Nephron (organoid): Measurements from ENCODE around the gene UBAC2.
"Not testable (repeated sequence)": the region's sequence is repeated elsewhere in the genome, so short reads cannot be mapped to it uniquely, and the experiment has no call there.

Source experiments
- H3K27ac Mint-ChIP-seq, 3 experiments: 2 replicates each; pipeline ENCODE4 v1.8.0; 2020; ENCODE audit warnings: mixed read lengths in 3 of 3, mild to moderate bottlenecking in 2 of 3, moderate library complexity in 1 of 3
- H3K27me3 Mint-ChIP-seq: 2 replicates; pipeline ENCODE4 v1.8.0; 2021; ENCODE audit warnings: low read depth, mild to moderate bottlenecking, moderate library complexity, mixed read lengths
- H3K36me3 Mint-ChIP-seq: 2 replicates; pipeline ENCODE4 v1.8.0; 2020; ENCODE audit warnings: low read depth, mixed read lengths
- H3K4me1 Mint-ChIP-seq: 2 replicates; pipeline ENCODE4 v1.8.0; 2020; ENCODE audit warnings: mixed read lengths
- H3K4me3 Mint-ChIP-seq, 3 experiments: 2 replicates each; pipeline ENCODE4 v1.8.0; 2020; ENCODE audit warnings: mild to moderate bottlenecking in 3 of 3, mixed read lengths in 3 of 3, moderate library complexity in 2 of 3
- H3K9me3 Mint-ChIP-seq: 2 replicates; pipeline ENCODE4 v1.8.0; 2020; ENCODE audit warnings: mixed read lengths
- TF ChIP-seq, protein P1 (sequence below), 3 experiments: fragments of 200-600 bp; sonication (generic); IDR thresholded peaks; one replicate each; pipeline ENCODE4 v1.5.0; 2021; ENCODE audit warnings: antibody characterized with exemption in 3 of 3; ENCODE audit not compliant: unreplicated experiment in 3 of 3

UBAC2 gene

DNA sequence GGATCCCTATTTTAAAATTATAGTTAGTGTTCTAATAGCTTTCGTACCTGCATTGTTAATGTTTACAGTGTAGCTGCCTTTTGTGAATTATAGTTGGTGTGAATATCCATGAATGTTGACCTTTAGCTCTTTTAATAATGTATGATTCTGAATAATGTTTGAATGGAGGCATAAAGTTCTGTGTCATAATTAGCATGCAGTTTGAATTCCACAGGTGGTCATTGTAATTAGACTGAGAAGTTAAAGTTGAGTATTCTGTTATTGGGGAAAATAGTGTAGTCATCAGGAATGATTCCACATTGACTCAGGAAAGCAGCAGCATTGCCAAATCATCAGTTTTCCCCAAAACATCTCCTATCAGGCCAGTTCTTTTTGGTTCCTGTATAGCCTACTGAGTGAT is 45.4 kb downstream of the UBAC2 start:
- Mint-ChIP-seq H3K27me3 (no peaks in the 10 kb centered on the region), H3K4me3 (no peak overlapping the region), H3K9me3 (peaks cover 3% of the 10 kb centered on the region)

DNA sequence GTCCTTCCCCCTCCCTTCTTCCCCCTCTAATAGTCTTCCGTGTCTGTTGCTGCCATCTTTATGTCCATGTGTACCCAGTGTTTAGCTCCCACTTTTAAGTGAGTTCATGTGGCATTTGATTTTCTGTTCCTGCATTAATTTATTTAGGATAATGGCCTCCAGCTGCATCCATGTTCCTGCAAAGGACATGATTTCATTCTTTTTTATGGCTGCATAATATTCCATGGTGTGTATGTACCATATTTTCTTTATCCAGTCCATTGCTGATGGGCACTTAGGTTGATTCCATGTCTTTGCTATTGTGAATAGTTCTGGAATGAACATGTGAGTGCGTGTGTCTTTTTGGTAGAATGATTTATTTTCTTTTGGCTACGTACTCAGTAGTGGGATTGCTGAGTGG is 48.5 kb downstream of the UBAC2 start:
- not testable (repeated sequence) for H3K9me3 Mint-ChIP-seq, H3K27ac Mint-ChIP-seq, H3K4me1 Mint-ChIP-seq, H3K4me3 Mint-ChIP-seq, H3K27me3 Mint-ChIP-seq
- H3K36me3 Mint-ChIP-seq: peaks cover 51% of the 10 kb centered on the region

More for the DNA sequence above, 45.4 kb downstream of the UBAC2 start:
- no peaks in the 10 kb centered on the region for H3K4me1 Mint-ChIP-seq
- TF ChIP-seq, protein P1, sequence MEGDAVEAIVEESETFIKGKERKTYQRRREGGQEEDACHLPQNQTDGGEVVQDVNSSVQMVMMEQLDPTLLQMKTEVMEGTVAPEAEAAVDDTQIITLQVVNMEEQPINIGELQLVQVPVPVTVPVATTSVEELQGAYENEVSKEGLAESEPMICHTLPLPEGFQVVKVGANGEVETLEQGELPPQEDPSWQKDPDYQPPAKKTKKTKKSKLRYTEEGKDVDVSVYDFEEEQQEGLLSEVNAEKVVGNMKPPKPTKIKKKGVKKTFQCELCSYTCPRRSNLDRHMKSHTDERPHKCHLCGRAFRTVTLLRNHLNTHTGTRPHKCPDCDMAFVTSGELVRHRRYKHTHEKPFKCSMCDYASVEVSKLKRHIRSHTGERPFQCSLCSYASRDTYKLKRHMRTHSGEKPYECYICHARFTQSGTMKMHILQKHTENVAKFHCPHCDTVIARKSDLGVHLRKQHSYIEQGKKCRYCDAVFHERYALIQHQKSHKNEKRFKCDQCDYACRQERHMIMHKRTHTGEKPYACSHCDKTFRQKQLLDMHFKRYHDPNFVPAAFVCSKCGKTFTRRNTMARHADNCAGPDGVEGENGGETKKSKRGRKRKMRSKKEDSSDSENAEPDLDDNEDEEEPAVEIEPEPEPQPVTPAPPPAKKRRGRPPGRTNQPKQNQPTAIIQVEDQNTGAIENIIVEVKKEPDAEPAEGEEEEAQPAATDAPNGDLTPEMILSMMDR (IDR thresholded peaks at IDR 0.05; ENCODE audit: unreplicated experiment in 3 of 3): no peak
- H3K27ac Mint-ChIP-seq: no peak overlapping the region
- H3K36me3 Mint-ChIP-seq: peaks cover 63% of the 10 kb centered on the region

DNA sequence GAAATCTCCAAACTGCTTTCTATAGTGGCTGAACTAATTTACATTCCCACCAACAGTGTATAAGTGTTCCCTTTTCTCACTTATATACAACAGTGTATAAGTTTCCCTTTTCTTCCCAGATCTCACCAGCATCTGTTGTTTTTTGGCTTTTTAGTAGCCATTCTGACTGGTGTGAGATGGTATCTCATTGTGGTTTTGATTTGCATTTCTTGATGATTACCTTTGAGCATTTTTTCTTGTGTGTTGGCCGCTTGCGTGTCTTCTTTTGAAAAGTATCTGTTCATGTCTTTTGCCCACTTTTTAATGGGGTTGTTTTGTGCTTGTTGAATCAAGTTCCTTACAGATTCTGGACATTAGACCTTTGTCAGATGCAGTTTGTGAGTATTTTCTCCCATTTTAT is 49.0 kb downstream of the UBAC2 start:
- not testable (repeated sequence) for H3K9me3 Mint-ChIP-seq, H3K4me3 Mint-ChIP-seq, H3K4me1 Mint-ChIP-seq, H3K27ac Mint-ChIP-seq, H3K27me3 Mint-ChIP-seq
- H3K36me3 Mint-ChIP-seq: peaks cover 47% of the 10 kb centered on the region

DNA sequence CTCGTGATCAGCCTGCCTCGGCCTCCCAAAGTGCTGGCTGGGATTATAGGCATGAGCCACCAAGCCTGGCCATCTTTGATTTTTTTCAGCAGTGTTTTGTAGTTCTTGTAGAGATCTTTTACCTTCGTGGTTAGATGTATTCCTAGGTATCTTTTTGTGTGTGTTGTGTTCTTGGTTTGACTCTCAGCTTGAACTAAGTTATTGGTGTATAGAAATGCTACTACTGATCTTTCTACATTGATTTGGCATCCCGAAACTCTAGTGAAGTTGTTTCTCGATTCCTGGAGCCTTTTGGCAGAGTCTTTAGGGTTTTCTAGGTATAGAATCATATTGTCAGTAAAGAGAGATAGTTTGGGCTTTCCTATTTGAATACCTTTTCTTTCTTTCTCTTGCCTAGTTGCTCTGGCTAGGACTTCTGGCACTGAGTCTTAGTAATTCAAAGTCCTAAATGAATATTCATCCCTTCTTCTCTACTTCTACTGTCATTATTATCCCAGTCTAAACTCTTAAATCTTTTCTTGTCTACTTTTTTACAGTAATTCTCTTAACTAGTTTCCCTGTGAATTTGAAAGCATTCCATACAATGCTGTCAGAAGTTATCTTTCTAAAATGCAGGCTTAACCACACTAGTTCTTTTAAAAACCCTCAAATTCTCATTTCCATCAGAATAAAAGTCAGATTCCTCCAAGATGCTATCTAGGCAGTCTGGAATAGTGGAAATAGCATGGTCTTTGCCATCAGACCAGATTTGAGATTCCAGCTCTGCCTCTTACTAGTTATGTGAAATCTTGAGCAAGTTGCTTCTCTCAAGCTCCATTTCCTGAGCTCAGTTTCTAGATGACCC is 50.5 kb downstream of the UBAC2 start:
- no peak overlapping the region for H3K4me3 Mint-ChIP-seq
- TF ChIP-seq, protein P1 (IDR thresholded peaks at IDR 0.05; ENCODE audit: unreplicated experiment in 3 of 3): no peak
- no peaks in the 10 kb centered on the region for H3K9me3 Mint-ChIP-seq
- H3K27me3 Mint-ChIP-seq: no peaks in the 10 kb centered on the region
- peaks cover 47% of the 10 kb centered on the region for H3K36me3 Mint-ChIP-seq
- no peak overlapping the region for H3K27ac Mint-ChIP-seq
- peaks cover 9% of the 10 kb centered on the region for H3K4me1 Mint-ChIP-seq

DNA sequence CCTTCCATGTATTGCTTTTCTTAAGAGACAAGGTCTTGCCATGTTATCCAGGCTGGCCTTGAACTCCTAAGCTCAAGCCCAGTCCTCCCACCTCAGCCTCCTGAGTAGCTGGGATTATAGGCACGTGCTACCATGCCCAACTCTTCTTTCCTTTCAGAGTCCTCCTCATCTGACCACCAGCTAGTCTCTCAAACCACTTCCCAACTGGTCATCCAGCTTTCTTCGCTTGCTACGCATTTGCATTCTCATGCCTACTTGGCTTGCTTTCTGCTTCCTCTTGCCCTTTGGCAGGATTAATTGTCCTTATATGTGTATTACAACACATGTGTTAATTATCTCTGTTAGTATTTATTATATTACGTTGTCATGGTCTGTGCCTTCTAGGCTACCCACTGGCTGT is 51.3 kb downstream of the UBAC2 start:
- peaks cover 9% of the 10 kb centered on the region for H3K4me1 Mint-ChIP-seq
- TF ChIP-seq, protein P1 (IDR thresholded peaks at IDR 0.05; ENCODE audit: unreplicated experiment in 3 of 3): no peak
- no peak overlapping the region for H3K27ac Mint-ChIP-seq
- peaks cover 43% of the 10 kb centered on the region for H3K36me3 Mint-ChIP-seq
- H3K9me3 Mint-ChIP-seq: no peaks in the 10 kb centered on the region
- H3K4me3 Mint-ChIP-seq: no peak overlapping the region
- no peaks in the 10 kb centered on the region for H3K27me3 Mint-ChIP-seq

DNA sequence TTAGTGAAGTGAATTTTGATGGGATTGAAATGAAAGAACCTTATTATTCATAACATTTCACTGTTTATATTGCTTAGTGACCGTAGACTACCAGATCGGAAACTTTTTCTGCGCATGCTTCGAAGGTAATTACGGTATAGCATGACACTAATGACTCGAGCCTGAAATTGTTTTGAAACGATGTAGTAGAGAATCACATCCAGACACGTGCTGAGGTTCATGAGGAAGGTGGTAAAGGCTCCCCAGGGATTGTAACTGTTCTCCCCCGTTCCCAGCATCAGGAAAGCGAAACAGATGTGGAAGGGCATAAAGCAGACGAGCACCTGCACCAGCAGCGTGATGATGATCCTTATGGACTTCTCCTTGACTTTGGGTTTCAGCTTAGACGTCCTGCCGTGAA is 54.2 kb downstream of the UBAC2 start:
- H3K4me3 Mint-ChIP-seq: no peak overlapping the region
- peak overlapping the region in 1 of 3 experiments; percentile 13 for H3K27ac Mint-ChIP-seq
- TF ChIP-seq, protein P1 (IDR thresholded peaks at IDR 0.05; ENCODE audit: unreplicated experiment in 3 of 3): no peak
- no peaks in the 10 kb centered on the region for H3K9me3 Mint-ChIP-seq
- H3K27me3 Mint-ChIP-seq: no peaks in the 10 kb centered on the region
- H3K4me1 Mint-ChIP-seq: peaks cover 9% of the 10 kb centered on the region
- H3K36me3 Mint-ChIP-seq: peaks cover 23% of the 10 kb centered on the region

DNA sequence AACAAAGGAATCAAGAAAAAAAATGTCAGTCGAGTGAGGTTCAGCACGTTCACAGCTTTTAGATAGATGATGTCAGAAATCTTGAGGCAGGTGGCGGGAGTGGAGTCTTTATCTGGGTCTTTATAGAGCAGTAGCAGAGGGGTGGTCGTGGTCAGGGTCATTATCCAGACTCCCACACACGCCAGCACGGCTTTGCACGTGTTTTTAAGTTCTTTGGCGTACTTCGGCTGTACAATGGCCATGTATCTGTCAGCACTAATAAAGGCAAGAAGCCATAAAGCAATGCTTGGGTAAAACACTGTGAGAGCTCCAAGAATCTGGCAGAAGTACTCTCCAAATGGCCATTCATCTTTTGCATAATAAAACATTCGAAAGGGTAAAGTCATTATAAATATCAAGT is 54.6 kb downstream of the UBAC2 start:
- H3K4me3 Mint-ChIP-seq: no peak overlapping the region
- no peaks in the 10 kb centered on the region for H3K27me3 Mint-ChIP-seq
- H3K4me1 Mint-ChIP-seq: peaks cover 9% of the 10 kb centered on the region
- H3K9me3 Mint-ChIP-seq: no peaks in the 10 kb centered on the region
- peaks cover 23% of the 10 kb centered on the region for H3K36me3 Mint-ChIP-seq
- H3K27ac Mint-ChIP-seq: peak overlapping the region in 1 of 3 experiments; percentile 13
- TF ChIP-seq, protein P1 (IDR thresholded peaks at IDR 0.05; ENCODE audit: unreplicated experiment in 3 of 3): no peak
